SH-SY5Y (cell line): ENCODE data around the gene GPR18.

ENCODE experiments used
- GATA2 ChIP-seq: IDR thresholded peaks from 2 replicates; pipeline ENCODE4 v1.6.1; 2011; ENCODE audit warnings: mild to moderate bottlenecking, low read depth, low read length
- GATA3 ChIP-seq: IDR thresholded peaks from 2 replicates; pipeline ENCODE4 v1.6.1; 2011; ENCODE audit warnings: low read depth, mild to moderate bottlenecking, low read length, moderate library complexity

DNA sequence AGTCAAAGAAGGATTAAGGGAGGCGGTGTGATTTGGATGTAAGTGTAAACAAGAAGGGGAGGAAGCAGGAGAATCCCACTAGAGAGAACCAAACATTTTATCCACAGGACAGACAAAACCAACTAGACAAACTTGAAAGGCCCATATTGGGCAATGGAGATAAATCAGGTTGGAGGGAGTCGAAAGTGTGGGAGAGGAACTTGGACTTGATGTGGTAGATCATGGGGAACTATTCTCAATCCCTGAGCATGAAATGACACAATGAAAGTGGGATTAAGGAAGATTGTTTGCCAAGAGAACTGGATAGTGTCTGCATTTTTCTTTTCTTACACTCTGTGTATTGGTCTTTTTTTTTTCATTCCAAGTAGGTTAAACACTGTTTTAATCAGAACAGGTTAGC is 31.1 kb upstream of the GPR18 start:
- no peak for TF ChIP-seq GATA2
- TF ChIP-seq GATA3 = no peak
